ENCODE data around the gene PCBP3.

The PCBP3 gene

DNA sequence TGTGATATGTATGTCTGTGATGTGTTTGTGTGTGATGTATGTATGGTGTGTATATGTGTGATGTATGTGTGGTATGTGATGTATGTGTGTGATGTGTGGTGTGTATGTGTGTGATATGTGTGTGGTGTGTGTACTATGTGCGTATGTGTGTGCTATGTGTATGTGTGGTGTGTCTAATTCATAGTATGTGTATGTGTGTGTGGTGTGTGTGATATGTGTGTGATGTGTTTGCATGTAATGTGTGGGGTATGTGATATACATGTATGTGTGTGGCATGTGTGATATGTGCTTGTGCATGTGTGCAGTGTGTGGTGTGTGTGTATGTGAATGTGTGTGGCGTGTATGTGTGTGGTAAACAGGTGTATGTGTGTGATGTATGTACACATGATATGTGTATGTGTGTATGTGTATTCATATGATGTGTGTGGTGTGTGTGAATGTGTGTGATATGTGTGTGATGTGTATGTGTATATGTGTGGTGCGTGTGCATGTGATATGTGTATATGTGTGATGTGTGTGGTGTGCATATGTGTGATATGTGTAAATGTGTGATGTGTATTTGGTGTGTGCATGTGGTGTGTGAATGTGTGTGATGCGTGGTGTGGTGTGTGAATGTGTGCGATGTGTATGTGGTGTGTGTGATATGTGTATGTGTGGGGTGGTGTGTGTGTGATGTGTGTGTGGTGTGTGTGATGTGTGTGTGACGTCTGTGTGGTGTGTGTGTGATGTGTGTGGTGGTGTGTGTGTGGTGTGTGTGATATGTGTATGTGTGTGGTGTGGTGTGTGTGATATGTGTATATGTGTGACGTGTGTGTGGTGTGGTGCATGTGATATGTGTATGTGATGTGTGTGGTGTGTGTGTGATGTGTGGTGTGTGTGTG is 8.0 kb upstream of the PCBP3 start:
- no peaks in the 10 kb centered on the region for H3K27me3 ChIP-seq (ENCODE audit: insufficient read depth, poor library complexity, severe bottlenecking)
- no peak for TF ChIP-seq SPI1 (IDR thresholded peaks at IDR 0.05; ENCODE audit: borderline replicate concordance, low read depth)
- TF ChIP-seq, protein P1, sequence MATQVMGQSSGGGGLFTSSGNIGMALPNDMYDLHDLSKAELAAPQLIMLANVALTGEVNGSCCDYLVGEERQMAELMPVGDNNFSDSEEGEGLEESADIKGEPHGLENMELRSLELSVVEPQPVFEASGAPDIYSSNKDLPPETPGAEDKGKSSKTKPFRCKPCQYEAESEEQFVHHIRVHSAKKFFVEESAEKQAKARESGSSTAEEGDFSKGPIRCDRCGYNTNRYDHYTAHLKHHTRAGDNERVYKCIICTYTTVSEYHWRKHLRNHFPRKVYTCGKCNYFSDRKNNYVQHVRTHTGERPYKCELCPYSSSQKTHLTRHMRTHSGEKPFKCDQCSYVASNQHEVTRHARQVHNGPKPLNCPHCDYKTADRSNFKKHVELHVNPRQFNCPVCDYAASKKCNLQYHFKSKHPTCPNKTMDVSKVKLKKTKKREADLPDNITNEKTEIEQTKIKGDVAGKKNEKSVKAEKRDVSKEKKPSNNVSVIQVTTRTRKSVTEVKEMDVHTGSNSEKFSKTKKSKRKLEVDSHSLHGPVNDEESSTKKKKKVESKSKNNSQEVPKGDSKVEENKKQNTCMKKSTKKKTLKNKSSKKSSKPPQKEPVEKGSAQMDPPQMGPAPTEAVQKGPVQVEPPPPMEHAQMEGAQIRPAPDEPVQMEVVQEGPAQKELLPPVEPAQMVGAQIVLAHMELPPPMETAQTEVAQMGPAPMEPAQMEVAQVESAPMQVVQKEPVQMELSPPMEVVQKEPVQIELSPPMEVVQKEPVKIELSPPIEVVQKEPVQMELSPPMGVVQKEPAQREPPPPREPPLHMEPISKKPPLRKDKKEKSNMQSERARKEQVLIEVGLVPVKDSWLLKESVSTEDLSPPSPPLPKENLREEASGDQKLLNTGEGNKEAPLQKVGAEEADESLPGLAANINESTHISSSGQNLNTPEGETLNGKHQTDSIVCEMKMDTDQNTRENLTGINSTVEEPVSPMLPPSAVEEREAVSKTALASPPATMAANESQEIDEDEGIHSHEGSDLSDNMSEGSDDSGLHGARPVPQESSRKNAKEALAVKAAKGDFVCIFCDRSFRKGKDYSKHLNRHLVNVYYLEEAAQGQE (IDR thresholded peaks at IDR 0.05; ENCODE audit: insufficient replicate concordance, low read depth): no peak
- no peak for DNase-seq (ENCODE audit: low read depth in 1 of 2, low spot score in 1 of 2)
- H3K4me3 ChIP-seq (replicated peaks; ENCODE audit: insufficient read depth, low read length): no peak overlapping the region
- no peak overlapping the region for H3K27ac ChIP-seq (replicated peaks)

DNA sequence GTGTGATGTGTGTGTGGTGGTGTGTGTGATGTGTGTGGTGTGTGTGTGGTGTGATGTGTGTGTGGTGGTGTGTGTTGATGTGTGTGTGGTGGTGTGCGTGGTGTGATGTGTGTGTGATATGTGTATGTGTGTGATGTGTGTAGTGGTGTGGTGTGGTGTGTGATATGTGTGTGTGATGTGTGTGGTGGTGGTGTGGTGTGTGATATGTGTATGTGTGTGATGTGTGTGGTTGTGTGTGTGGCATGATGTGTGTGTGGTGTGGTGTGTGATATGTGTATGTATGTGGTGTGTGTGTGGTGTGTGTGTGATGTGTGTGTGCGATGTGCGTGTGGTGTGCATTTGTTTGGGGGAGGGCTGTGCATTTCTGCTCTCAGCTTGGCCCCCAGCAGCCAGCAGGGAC is 7.1 kb upstream of the PCBP3 start:
- TF ChIP-seq GABPA (IDR thresholded peaks at IDR 0.05; ENCODE audit: low read depth) (no peak), POLR2AphosphoS5 (IDR thresholded peaks at IDR 0.05; ENCODE audit: low read depth) (no peak), SPI1 (IDR thresholded peaks at IDR 0.05; ENCODE audit: borderline replicate concordance, low read depth) (no peak)
- TF ChIP-seq, protein P1 (IDR thresholded peaks at IDR 0.05; ENCODE audit: insufficient replicate concordance, low read depth): no peak
- TF ChIP-seq, protein P2, sequence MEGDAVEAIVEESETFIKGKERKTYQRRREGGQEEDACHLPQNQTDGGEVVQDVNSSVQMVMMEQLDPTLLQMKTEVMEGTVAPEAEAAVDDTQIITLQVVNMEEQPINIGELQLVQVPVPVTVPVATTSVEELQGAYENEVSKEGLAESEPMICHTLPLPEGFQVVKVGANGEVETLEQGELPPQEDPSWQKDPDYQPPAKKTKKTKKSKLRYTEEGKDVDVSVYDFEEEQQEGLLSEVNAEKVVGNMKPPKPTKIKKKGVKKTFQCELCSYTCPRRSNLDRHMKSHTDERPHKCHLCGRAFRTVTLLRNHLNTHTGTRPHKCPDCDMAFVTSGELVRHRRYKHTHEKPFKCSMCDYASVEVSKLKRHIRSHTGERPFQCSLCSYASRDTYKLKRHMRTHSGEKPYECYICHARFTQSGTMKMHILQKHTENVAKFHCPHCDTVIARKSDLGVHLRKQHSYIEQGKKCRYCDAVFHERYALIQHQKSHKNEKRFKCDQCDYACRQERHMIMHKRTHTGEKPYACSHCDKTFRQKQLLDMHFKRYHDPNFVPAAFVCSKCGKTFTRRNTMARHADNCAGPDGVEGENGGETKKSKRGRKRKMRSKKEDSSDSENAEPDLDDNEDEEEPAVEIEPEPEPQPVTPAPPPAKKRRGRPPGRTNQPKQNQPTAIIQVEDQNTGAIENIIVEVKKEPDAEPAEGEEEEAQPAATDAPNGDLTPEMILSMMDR (IDR thresholded peaks at IDR 0.05; ENCODE audit: insufficient read depth, low read length): no peak
- no peak for DNase-seq (ENCODE audit: low read depth in 1 of 2, low spot score in 1 of 2)
- Histone ChIP-seq H3K27me3 (ENCODE audit: insufficient read depth, poor library complexity, severe bottlenecking) (no peaks in the 10 kb centered on the region), H3K4me3 (replicated peaks; ENCODE audit: insufficient read depth, low read length) (no peak overlapping the region), H3K27ac (replicated peaks) (no peak overlapping the region)

DNA sequence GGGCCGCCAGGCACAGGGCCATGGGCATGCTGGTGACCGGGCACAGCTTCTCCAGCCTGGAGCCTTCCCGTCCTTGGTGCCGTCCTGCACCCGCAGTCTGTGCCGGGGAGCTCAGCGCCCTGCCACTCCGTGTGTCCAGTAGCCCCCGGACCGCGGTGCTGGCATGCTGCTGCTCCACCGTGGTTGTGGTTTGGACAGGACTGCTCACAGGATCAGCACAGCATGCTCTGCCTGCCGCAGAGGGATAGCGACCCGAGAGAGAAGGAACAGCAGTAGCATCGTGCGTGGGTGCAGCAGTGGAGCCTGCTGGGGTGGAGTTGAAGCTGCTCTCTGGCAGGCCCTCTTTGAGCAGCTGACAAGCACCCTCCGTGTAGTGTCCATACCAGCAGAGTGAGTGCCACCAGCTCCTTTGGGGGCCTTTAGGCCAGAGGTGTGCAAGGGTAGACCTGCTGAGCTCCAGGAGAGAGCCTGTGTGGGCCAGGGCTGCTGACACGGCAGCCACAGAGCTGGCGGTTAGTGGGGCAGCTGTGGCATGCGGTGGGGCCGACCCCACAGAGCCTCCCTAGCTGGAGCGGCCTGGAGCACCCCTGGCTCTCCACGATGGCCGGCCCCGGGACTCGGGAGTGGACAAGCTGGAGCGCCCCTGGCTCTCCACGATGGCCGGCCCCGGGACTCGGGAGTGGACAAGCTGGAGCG is 6.4 kb upstream of the PCBP3 start:
- no peak overlapping the region for H3K27ac ChIP-seq (replicated peaks)

More for the DNA sequence above, 6.4 kb upstream of the PCBP3 start:
- no peaks in the 10 kb centered on the region for H3K27me3 ChIP-seq (ENCODE audit: insufficient read depth, poor library complexity, severe bottlenecking)
- DNase-seq (ENCODE audit: low read depth in 1 of 2, low spot score in 1 of 2): no peak
- TF ChIP-seq, protein P1 (IDR thresholded peaks at IDR 0.05; ENCODE audit: insufficient replicate concordance, low read depth): no peak
- no peak for TF ChIP-seq SPI1 (IDR thresholded peaks at IDR 0.05; ENCODE audit: borderline replicate concordance, low read depth)
- TF ChIP-seq POLR2AphosphoS5 (IDR thresholded peaks at IDR 0.05; ENCODE audit: low read depth): no peak
- TF ChIP-seq GABPA (IDR thresholded peaks at IDR 0.05; ENCODE audit: low read depth): no peak
- TF ChIP-seq, protein P2 (IDR thresholded peaks at IDR 0.05; ENCODE audit: insufficient read depth, low read length): no peak
- no peak overlapping the region for H3K4me3 ChIP-seq (replicated peaks; ENCODE audit: insufficient read depth, low read length)
